ENCODE data around the gene THRAP3. TPM values are rescaled to one million over a fixed set of nuclear protein-coding genes. Genes with fewer than 3 reads are reported as not detected.

THRAP3 gene
- total and polyA plus RNA-seq, 2 of the 8 experiments (the other 6 are each of a cell fraction or from before 2014, with no cell fraction given) = 40.2 to 183 TPM

DNA sequence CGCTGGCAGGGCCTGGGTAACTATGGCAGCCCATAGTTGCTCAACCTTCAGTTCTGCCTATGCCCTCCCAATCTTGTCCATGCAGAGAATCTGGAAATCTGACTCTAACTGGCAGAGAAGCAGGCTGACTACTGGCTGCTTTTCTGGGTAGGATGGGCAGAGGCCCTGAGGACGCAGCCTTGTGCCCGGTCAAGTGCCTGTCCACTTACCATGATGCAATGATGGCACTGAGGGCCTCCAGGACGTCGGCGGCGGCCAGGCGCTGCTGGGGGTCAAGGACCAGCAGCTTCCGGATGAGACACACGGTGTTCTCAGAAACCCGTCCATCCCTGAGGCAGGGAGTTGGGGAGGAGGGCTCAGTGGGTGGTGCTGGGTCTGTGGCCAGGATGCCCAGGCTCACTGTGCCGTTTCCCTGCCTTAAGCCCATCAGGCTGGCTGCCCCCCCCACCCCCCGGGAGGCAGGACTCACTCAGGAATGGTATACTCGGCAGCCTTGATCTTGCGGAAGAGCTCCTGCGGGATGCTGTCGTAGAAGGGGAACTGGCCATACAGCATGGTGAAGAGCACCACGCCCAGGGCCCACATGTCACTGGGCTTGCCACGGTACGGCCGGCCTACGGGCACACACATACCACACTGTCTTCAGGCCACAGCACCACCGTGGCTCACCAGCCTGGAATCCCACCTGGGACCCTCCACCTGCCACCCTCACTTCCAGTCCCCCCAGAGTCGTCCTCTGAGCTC lies 119.6 kb downstream of the THRAP3 start:
- Histone ChIP-seq H3K18ac (ENCODE audit: extremely low read depth, low read length) (no peak overlapping the region), H4K5ac (ENCODE audit: insufficient read length, low read depth, low read length) (no peak overlapping the region), H3K27ac (ENCODE audit: low read depth, low read length) (no peak overlapping the region), H3K9me3 (ENCODE audit: insufficient read depth in 2 of 2, low read depth in 1 of 2, low read length in 1 of 2) (no peaks in the 10 kb centered on the region), H2AK5ac (ENCODE audit: low read depth, low read length) (no peak overlapping the region), H2BK120ac (replicated peaks; ENCODE audit: low read depth, low read length) (no peak overlapping the region), H2BK5ac (ENCODE audit: low read depth, low read length) (no peak overlapping the region), H2AFZ (ENCODE audit: low read length) (no peak overlapping the region), H4K20me1 (replicated peaks in 1 of 2; ENCODE audit: control insufficient read depth in 1 of 2, insufficient read depth in 2 of 2, low read length in 2 of 2) (peaks cover 3 to 4% of the 10 kb centered on the region in 2 experiments), H2BK12ac (ENCODE audit: low read depth, low read length) (no peak overlapping the region), H3K4ac (replicated peaks; ENCODE audit: insufficient read length, low read depth, low read length) (no peak overlapping the region), H3K9ac (replicated peaks in 1 of 4; ENCODE audit: extremely low read depth in 1 of 4, low read depth in 3 of 4, low read length in 3 of 4) (no peak overlapping the region), H3K56ac (replicated peaks; ENCODE audit: insufficient read length, low read depth, low read length) (no peak overlapping the region), H3K36me3 (ENCODE audit: control insufficient read depth in 2 of 4, insufficient read depth in 4 of 4, low read length in 3 of 4) (peaks cover 4 to 25% (median 8%) of the 10 kb centered on the region in 4 experiments; a peak in 5 of 8 replicates), H2BK20ac (ENCODE audit: low read length) (no peak overlapping the region), H3K27me3 (replicated peaks in 1 of 4; ENCODE audit: control insufficient read depth in 3 of 4, extremely low read depth in 1 of 4, insufficient read depth in 3 of 4, low read length in 3 of 4) (no peaks in the 10 kb centered on the region), H4K8ac (ENCODE audit: extremely low read depth, insufficient read depth, low read length) (no peak overlapping the region; the same call in 1 of the 2 replicates), H3K79me2 (ENCODE audit: control insufficient read depth in 1 of 2, insufficient read depth in 2 of 2, low read length in 2 of 2) (no peaks in the 10 kb centered on the region), H2BK15ac (ENCODE audit: low read length) (no peak overlapping the region), H3K79me1 (ENCODE audit: low read depth, low read length) (no peaks in the 10 kb centered on the region), H3K4me2 (ENCODE audit: insufficient read depth in 1 of 2, low read depth in 2 of 2, low read length in 2 of 2) (no peak overlapping the region), H3K23me2 (ENCODE audit: low read depth, low read length) (no peaks in the 10 kb centered on the region), H3K23ac (ENCODE audit: insufficient read length) (no peak overlapping the region), H3K4me1 (replicated peaks in 1 of 4; ENCODE audit: control insufficient read depth in 3 of 4, insufficient read depth in 4 of 4, low read length in 3 of 4) (no peaks in the 10 kb centered on the region; a peak in 1 of 7 replicates), H3K14ac (ENCODE audit: insufficient read length) (no peak overlapping the region), H3K4me3 (ENCODE audit: extremely low read depth in 1 of 4, insufficient read depth in 2 of 4, low read depth in 3 of 4, low read length in 4 of 4) (no peak overlapping the region), H4K91ac (replicated peaks; ENCODE audit: insufficient read length, low read length) (no peak overlapping the region)
- 94% methylated on average over 23 of the region's 24 CpGs; no CpG with 5 or more reads in 1 of the 2 experiments for WGBS, 2 experiments (ENCODE audit: extremely low coverage in 1 of 2, insufficient coverage in 1 of 2, insufficient read length in 1 of 2, insufficient replicate concordance in 2 of 2, low coverage in 1 of 2, low lambda C conversion rate in 2 of 2, missing lambda C conversion rate in 1 of 2)
- DNase-seq (ENCODE audit: low read depth in 1 of 2, low spot score in 2 of 2) (no peak), FAIRE-seq (no peak)
- ChIA-PET CTCF (ENCODE audit: partially characterized antibody) (interaction anchor here (0.6 to 10.0 kb wide), 22 partner anchors 11 to 313 kb away, joined by 3 to 150 read pairs (median 7); partner anchors contain the start of genes EVA1B and SH3D21), POLR2A (ENCODE audit: partially characterized antibody) (interaction anchor here (0.6 to 4.9 kb wide), 11 partner anchors 7 to 151 kb away, joined by 3 to 37 read pairs (median 4); partner anchors contain the start of genes EVA1B and SH3D21)
- TF ChIP-seq ATF2 (IDR thresholded peaks at IDR 0.05; ENCODE audit: low read length) = no peak
- no peak for TF ChIP-seq HDAC2 (IDR thresholded peaks at IDR 0.05; ENCODE audit: borderline replicate concordance in 1 of 2, low read depth in 2 of 2, low read length in 2 of 2)
- no peak for TF ChIP-seq JUN (IDR thresholded peaks at IDR 0.05; ENCODE audit: low read depth, low read length)
- no peak for TF ChIP-seq E2F6 (IDR thresholded peaks at IDR 0.05)
- no peak for TF ChIP-seq TEAD4 (IDR thresholded peaks at IDR 0.05; ENCODE audit: low read depth, low read length)
- TF ChIP-seq SAP30 (IDR thresholded peaks at IDR 0.05; ENCODE audit: insufficient read depth, insufficient replicate concordance, low read length) = no peak
- TF ChIP-seq GABPA (IDR thresholded peaks at IDR 0.05; ENCODE audit: borderline replicate concordance, insufficient read depth, low read length) = no peak
- TF ChIP-seq EZH2 (IDR thresholded peaks at IDR 0.05; ENCODE audit: low read depth, low read length, severe bottlenecking) = no peak
- no peak for TF ChIP-seq SIRT6 (IDR thresholded peaks at IDR 0.05; ENCODE audit: low read length)

Measured in H1 (cell line).